NCI-H345 treated with DMSO at 0.1 percent for 48 hours (cell line): ENCODE results near the gene RELL2.
A peak's percentile ranks its signal among the peaks of the same experiment; 100 is the strongest.

Experiments
- DNase-seq: peaks from one replicate; lab custom pipeline; 2025; ENCODE audit not compliant: unreplicated experiment; lab: John Stamatoyannopoulos, UW

RELL2 gene

GRCh38 chr5:141618804-141619554 is 17.8 kb upstream of the RELL2 start, which contains the start of gene DIAPH1:
DIAPH1 (minus strand) TSS chr5:141619000; CDS start chr5:141618914, 86 bp downstream.
- DNase-seq, result peak; percentile 90

GRCh38 chr5:141623186-141623585 is 13.6 kb upstream of the RELL2 start:
- DNase-seq, result no peak

- DNase-seq, result no peak
Measured at GRCh38 chr5:141623611-141624010, 13.2 kb upstream of the RELL2 start.

- no peak for DNase-seq
Measured at GRCh38 chr5:141628175-141628788, 8.5 kb upstream of the RELL2 start.

- no peak for DNase-seq
Measured at GRCh38 chr5:141630570-141631140, 6.1 kb upstream of the RELL2 start.

GRCh38 chr5:141632650-141633049 is 4.1 kb upstream of the RELL2 start:
- no peak for DNase-seq

GRCh38 chr5:141633871-141634561 is 2.8 kb upstream of the RELL2 start:
- DNase-seq, result no peak

- no peak for DNase-seq
Measured at GRCh38 chr5:141634720-141635119, 2.1 kb upstream of the RELL2 start.

GRCh38 chr5:141635646-141636045 is 1.2 kb upstream of the RELL2 start:
- DNase-seq, result no peak

GRCh38 chr5:141636106-141636412 is 738 bp upstream of the RELL2 start:
- DNase-seq, result no peak

GRCh38 chr5:141637123-141637766 is 448 bp downstream of the RELL2 start:
- DNase-seq, result peak; percentile 36

GRCh38 chr5:141637767-141638419 is 1.1 kb downstream of the RELL2 start:
- DNase-seq, result no peak

- no peak for DNase-seq
Measured at GRCh38 chr5:141638771-141639170, 2.0 kb downstream of the RELL2 start.

- DNase-seq, result no peak
Measured at GRCh38 chr5:141639357-141640050, 2.7 kb downstream of the RELL2 start.

- DNase-seq, result no peak
Measured at GRCh38 chr5:141640051-141640415, 3.2 kb downstream of the RELL2 start.

GRCh38 chr5:141640698-141641097 is 3.9 kb downstream of the RELL2 start:
- DNase-seq, result no peak

GRCh38 chr5:141641634-141642267 is 5.0 kb downstream of the RELL2 start:
- no peak for DNase-seq

GRCh38 chr5:141646026-141646425 is 9.2 kb downstream of the RELL2 start:
- no peak for DNase-seq

GRCh38 chr5:141647242-141647641 is 10.4 kb downstream of the RELL2 start:
- DNase-seq, result no peak

GRCh38 chr5:141647851-141648250 is 11.1 kb downstream of the RELL2 start:
- no peak for DNase-seq
